Measurements from ENCODE around the gene EFL1.
"Not testable (repeated sequence)": the region's sequence is repeated elsewhere in the genome, so short reads cannot be mapped to it uniquely, and the experiment has no call there.

- TF ChIP-seq CTCF, POLR2A (IDR thresholded peaks at IDR 0.05): not testable (repeated sequence)
Observed at GRCh38 chr15:82268454-82268853, 5.9 kb upstream of the EFL1 start.
